ENCODE data around the gene CCL23.

DNA sequence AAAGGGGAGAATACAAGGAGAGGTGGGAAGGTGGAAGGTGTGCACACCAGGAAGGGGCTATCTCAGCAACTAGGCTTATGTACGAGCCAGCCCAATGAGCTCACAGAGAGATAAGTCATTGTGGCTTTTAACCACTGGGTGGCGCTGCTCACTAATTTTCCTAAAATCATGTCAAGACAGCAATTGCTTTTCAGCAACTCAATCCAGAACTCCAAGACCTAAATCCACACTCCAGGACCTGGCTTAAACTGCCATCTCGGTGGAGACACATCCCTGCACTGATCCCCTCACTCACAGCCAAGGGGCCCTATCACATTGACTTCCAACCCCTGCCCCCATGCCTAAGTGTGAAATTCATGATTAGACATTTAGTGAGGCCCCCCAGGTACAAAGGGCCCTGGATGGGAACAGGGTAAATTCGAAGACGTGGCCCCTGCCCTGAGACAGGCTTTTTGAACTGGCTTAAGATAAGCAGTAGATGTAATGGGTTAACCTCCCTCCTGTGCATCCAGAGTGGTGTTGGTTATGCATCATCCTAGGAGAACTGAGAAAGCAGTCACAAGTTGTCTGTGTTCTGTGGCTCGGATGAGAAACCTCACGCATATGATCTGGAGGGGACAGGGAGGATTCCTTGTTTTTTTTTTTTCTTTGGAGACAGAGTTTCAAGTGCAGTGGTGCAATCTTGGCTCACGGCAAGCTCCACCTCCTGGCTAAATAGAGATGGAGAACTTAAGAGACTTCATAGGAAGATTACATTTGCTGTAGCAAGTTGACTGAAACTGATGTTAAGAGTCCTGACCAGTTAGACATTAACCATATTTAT is 48.0 kb downstream of the CCL23 start:
- TF ChIP-seq, protein P1, sequence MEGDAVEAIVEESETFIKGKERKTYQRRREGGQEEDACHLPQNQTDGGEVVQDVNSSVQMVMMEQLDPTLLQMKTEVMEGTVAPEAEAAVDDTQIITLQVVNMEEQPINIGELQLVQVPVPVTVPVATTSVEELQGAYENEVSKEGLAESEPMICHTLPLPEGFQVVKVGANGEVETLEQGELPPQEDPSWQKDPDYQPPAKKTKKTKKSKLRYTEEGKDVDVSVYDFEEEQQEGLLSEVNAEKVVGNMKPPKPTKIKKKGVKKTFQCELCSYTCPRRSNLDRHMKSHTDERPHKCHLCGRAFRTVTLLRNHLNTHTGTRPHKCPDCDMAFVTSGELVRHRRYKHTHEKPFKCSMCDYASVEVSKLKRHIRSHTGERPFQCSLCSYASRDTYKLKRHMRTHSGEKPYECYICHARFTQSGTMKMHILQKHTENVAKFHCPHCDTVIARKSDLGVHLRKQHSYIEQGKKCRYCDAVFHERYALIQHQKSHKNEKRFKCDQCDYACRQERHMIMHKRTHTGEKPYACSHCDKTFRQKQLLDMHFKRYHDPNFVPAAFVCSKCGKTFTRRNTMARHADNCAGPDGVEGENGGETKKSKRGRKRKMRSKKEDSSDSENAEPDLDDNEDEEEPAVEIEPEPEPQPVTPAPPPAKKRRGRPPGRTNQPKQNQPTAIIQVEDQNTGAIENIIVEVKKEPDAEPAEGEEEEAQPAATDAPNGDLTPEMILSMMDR (IDR thresholded peaks at IDR 0.05; ENCODE audit: poor library complexity, severe bottlenecking), result peak; percentile 92
- TF ChIP-seq EZH2 (IDR thresholded peaks at IDR 0.05; ENCODE audit: borderline replicate concordance, insufficient read depth, low read length, poor library complexity, severe bottlenecking) (no peak), TAF1 (IDR thresholded peaks at IDR 0.05; ENCODE audit: low read depth) (no peak), MXI1 (conservative IDR thresholded peaks at IDR 0.05; ENCODE audit: poor library complexity, severe bottlenecking) (peak; percentile 17), RAD21 (conservative IDR thresholded peaks at IDR 0.05) (peak; percentile 95), POLR2AphosphoS5 (IDR thresholded peaks at IDR 0.05) (no peak), EP300 (conservative IDR thresholded peaks at IDR 0.05; ENCODE audit: poor library complexity, severe bottlenecking) (no peak), SMC3 (conservative IDR thresholded peaks at IDR 0.05; ENCODE audit: poor library complexity) (peak; percentile 96)
- TF ChIP-seq, protein P2, sequence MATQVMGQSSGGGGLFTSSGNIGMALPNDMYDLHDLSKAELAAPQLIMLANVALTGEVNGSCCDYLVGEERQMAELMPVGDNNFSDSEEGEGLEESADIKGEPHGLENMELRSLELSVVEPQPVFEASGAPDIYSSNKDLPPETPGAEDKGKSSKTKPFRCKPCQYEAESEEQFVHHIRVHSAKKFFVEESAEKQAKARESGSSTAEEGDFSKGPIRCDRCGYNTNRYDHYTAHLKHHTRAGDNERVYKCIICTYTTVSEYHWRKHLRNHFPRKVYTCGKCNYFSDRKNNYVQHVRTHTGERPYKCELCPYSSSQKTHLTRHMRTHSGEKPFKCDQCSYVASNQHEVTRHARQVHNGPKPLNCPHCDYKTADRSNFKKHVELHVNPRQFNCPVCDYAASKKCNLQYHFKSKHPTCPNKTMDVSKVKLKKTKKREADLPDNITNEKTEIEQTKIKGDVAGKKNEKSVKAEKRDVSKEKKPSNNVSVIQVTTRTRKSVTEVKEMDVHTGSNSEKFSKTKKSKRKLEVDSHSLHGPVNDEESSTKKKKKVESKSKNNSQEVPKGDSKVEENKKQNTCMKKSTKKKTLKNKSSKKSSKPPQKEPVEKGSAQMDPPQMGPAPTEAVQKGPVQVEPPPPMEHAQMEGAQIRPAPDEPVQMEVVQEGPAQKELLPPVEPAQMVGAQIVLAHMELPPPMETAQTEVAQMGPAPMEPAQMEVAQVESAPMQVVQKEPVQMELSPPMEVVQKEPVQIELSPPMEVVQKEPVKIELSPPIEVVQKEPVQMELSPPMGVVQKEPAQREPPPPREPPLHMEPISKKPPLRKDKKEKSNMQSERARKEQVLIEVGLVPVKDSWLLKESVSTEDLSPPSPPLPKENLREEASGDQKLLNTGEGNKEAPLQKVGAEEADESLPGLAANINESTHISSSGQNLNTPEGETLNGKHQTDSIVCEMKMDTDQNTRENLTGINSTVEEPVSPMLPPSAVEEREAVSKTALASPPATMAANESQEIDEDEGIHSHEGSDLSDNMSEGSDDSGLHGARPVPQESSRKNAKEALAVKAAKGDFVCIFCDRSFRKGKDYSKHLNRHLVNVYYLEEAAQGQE (IDR thresholded peaks at IDR 0.05; ENCODE audit: borderline replicate concordance), result no peak

All from neural cell (in vitro differentiated cells).